GM18498 (cell line): ENCODE data around the gene C1orf159.

Experiments
- ATAC-seq: cut with Tn5 transposase; IDR thresholded peaks from one replicate; pipeline ENCODE4 v1.9.1; 2021; ENCODE audit warnings: mild to moderate bottlenecking, moderate library complexity; ENCODE audit not compliant: unreplicated experiment

C1orf159 gene

GRCh38 chr1:1094981-1095380 lies 20.9 kb downstream of the C1orf159 start:
- ATAC-seq = no peak

GRCh38 chr1:1093610-1093943 lies 22.3 kb downstream of the C1orf159 start:
- no peak for ATAC-seq

GRCh38 chr1:1092894-1093609 lies 22.8 kb downstream of the C1orf159 start:
- no peak for ATAC-seq

GRCh38 chr1:1092149-1092855 lies 23.6 kb downstream of the C1orf159 start:
- ATAC-seq = no peak

GRCh38 chr1:1091344-1092148 lies 24.3 kb downstream of the C1orf159 start:
- no peak for ATAC-seq

- ATAC-seq = no peak
These were observed 25.2 kb downstream of the C1orf159 start for GRCh38 chr1:1090424-1091343.

GRCh38 chr1:1089731-1090423 lies 26.0 kb downstream of the C1orf159 start:
- no peak for ATAC-seq

GRCh38 chr1:1088801-1089680 lies 26.8 kb downstream of the C1orf159 start:
- no peak for ATAC-seq

- ATAC-seq = no peak
These were observed 27.7 kb downstream of the C1orf159 start for GRCh38 chr1:1088029-1088800.

- no peak for ATAC-seq
These were observed 28.4 kb downstream of the C1orf159 start for GRCh38 chr1:1087351-1088028.

- ATAC-seq = no peak
These were observed 29.0 kb downstream of the C1orf159 start for GRCh38 chr1:1086911-1087341.

GRCh38 chr1:1085911-1086841 lies 29.7 kb downstream of the C1orf159 start:
- ATAC-seq = no peak

GRCh38 chr1:1085171-1085841 lies 30.6 kb downstream of the C1orf159 start:
- no peak for ATAC-seq

- ATAC-seq = no peak
These were observed 31.3 kb downstream of the C1orf159 start for GRCh38 chr1:1084372-1085170.
